GM12892 (cell line): Measurements from ENCODE around the gene IMPDH1.

Experiments used
- POLR2A ChIP-seq: IDR thresholded peaks from 2 replicates; pipeline ENCODE4 v1.6.1; 2011; ENCODE audit warnings: low read depth, low read length, control low read depth
- POLR2AphosphoS5 ChIP-seq: IDR thresholded peaks from 2 replicates; pipeline ENCODE4 v1.6.1; 2011; ENCODE audit warnings: low read depth, low read length, control low read depth

- no peak for TF ChIP-seq POLR2A
- TF ChIP-seq POLR2AphosphoS5: no peak
Observed at GRCh38 chr7:128385988-128386925, 23.5 kb downstream of the IMPDH1 start.
